ENCODE data around the gene ZNF74.
"Not testable (repeated sequence)": the region's sequence is repeated elsewhere in the genome, so short reads cannot be mapped to it uniquely, and the experiment has no call there.

ZNF74 gene

GRCh38 chr22:20376983-20377382 is 17.0 kb upstream of the ZNF74 start:
- DNase-seq, result not testable (repeated sequence)

DNA sequence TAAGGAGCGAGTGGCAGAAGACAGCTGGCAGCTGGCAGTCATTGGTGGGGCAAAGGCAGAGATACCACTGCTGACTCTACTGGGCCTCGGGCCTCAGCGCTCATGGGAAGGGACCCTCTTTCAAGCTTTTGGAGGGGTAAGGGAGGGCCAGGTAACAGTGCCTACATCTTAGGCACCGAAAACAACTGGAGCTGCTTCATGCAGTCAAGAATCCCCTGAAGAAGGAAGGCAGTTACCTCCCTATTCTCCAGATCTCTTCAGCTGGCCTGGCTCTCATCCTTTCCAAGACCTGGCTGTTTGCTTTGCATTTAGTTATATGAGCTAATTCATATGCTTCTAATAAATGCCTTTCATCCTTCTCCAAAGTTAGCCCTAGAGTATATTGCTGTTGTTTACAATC is 15.8 kb upstream of the ZNF74 start:
- DNase-seq, result no peak

GRCh38 chr22:20378684-20379083 is 15.3 kb upstream of the ZNF74 start:
- not testable (repeated sequence) for DNase-seq

DNA sequence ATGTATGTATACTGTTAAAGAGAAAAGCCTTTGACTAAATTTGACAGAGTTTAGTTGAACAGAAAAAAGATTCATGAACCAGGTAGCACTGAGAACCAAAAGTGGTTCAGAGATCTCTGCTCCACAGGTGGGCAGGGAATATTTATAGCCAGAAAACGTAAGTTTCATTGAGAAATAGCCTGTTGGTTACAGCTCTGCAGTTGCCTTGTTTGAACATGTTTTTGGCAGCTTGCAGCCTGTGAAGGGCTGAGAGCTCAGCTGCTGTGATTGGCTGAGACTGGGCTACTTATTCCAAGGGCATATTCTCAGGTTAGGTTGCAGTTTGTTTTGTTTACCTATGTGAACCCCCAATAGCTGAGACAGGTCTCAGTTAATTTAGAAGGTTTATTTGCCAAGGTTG is 13.5 kb upstream of the ZNF74 start:
- no peak for DNase-seq

DNA sequence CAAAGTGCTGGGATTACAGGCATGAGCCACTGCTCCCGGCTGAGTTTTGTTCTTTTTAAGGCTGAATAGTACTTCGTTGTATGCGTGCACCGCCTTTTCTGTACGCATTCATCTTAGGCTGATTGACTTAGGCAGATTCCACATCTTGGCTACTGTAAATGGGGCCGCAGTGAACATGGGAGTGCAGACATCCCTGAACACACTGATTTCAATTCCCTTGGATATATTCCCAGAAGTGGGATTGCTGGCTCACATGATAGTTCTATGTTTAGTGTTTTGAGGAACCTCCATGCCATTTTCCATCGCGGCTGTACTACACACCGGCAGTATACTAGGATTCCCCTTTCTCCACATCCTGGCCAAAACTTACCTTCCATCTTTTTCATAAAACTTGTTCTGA is 10.4 kb upstream of the ZNF74 start:
- DNase-seq, result no peak

DNA sequence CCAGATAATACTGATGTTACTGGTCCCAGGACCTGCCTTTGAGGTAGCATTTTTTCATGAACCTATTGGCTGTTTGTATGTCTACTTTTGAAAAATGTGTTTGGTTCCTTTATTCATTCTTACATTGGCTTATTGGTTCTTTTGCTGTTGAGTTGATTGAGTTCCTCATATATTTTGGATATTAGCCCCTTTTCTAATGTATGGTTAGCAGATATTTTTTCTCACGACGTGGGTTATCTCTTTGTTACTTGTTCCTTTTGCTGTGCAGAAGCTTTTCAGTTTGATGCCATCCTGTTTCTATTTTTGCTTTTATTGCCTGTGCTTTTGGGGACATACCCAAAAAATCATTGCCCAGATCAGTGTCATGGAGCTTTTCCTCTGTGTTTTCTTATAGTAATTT is 9.8 kb upstream of the ZNF74 start:
- no peak for DNase-seq

GRCh38 chr22:20384865-20385264 is 9.1 kb upstream of the ZNF74 start:
- no peak for DNase-seq

DNA sequence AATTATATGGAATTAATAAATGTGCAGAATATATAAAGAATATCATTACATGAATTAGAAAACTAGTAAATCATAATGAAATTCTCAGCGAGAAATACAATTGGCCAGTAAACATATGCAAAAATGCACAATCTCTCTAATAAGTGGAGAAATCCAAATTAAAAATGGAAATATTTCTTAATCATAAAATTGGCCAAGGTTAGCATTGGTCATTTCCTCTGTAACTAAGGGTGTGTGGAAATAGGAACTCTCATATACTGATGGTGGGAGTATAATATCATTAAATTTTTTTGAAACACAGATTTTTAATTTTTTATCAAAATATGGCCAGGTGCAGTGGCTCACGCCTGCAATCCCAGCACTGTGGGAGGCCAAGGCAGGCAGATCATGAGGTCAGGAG is 7.6 kb upstream of the ZNF74 start:
- DNase-seq, result no peak

DNA sequence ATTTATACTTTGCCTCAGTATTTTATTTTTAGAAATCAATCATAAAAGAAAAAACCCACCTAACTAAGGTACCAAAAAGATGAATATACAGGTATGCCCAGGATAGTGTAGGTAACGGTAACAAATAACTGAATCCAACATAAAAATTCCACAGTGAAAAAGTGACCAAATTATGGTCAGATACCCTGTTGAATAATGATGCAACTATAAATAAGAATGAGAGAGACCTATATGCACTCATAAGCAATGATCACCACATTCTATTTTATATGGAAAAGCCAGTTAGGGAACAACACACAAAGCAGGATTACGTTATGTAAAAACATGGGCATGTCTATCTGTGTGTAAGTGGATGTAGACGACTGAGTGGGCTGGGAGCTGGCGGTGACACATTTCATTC is 7.0 kb upstream of the ZNF74 start:
- DNase-seq, result no peak

- DNase-seq, result no peak
These were observed 5.8 kb upstream of the ZNF74 start for GRCh38 chr22:20388200-20388599.

GRCh38 chr22:20389288-20389687 is 4.7 kb upstream of the ZNF74 start:
- DNase-seq, result no peak

DNA sequence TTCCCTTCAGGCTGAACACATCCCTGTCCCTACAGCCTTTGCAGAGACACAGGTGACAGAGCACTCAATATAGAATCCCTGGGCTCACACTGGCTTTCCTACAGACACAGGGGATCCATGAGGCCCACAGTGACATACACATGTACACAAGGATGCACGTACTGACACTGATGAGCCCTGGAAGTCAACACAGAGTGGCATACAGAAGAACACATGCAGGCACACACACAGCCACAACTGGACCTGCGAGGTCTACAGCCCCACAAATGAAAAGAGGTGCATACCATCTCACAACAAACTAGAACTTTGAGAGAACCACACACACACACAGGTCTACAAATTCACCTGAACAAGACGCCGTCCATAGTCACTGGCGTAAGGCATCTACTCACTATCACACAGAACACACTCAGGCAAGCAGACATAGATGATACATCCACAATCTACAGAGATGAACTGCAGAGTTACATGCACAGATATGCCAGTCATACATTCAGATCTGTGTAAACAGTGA is 3.5 kb upstream of the ZNF74 start:
- DNase-seq, result no peak

- no peak for DNase-seq
These were observed 2.7 kb upstream of the ZNF74 start for GRCh38 chr22:20391222-20391621.

- not testable (repeated sequence) for DNase-seq
These were observed 1.5 kb upstream of the ZNF74 start for GRCh38 chr22:20392365-20392881.

GRCh38 chr22:20392983-20393704 is 807 bp upstream of the ZNF74 start:
- no peak for DNase-seq

DNA sequence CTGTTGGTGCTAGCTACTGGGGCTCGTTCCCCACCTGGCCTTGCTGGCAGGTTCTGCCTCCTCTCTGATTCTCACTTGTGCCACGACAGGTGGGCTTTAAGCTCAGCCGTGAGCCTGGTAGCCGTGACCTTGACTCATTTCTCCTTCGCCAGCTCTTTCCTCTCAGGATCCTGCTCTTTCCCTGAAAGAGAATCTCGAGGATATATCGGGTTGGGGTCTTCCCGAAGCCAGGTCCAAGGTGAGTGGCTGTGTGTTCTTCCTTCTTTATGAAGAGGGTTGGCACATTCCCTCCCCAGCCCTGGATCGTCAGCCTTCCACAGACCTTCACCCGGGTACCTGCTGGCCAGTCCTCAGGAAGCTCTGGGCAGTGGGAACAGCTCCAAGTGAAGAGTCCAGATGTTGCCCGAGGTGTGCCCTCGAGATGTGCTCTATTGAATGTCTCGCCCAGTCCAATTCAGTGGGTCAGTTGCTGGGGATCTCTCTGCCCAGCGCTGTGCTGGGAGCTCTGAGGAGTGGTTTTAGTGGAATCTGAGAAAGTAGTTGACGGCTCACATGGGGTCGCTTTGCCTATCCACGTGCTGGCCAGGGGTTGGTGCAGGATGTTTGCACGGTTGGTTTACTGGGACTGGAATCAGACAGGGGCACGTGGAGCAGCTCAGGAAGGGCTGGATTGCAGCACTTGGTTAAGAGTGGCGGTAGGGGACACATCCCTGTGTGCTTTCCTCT is 1.4 kb downstream of the ZNF74 start:
- DNase-seq, result no peak

- no peak for DNase-seq
These were observed 1.9 kb downstream of the ZNF74 start for GRCh38 chr22:20395907-20396287.

DNA sequence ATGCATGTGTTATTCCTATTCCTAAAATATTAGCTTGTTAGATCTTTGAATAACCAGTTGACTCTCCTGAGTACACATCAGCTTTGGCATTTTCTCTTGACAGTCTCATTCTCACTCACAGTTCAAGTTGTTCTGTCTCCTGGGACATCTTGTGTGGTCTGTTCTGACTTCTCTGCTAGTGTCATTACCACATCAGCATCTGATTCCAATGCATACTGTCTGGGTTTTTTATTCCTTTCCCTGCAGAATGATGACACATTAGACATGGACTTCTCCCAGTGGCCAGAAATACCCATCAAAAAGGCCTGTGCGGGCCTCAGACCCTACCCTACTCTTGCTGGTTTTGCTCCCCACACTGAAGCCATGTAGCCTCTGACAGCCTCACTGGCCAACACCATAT is 2.7 kb downstream of the ZNF74 start:
- DNase-seq, result no peak

- no peak for DNase-seq
These were observed 3.5 kb downstream of the ZNF74 start for GRCh38 chr22:20397498-20397897.

DNA sequence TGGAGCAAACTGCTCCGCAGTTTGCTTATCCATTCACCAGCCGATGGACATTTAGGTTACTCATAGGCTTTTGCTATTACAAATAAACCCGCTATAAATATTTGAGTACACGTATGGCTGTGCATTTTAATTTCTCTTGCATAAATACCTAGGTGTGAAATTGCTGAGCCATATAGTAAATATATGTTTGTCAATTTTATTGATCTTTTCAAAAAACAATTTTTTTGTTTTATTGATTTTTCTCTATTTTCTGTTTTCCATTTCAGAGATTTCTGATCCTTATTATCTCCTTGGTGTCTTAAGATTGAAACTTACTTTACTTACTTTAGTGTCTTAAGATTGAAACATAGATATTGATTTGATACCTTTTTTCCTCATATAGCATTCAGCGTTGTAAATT is 4.5 kb downstream of the ZNF74 start:
- DNase-seq, result no peak

DNA sequence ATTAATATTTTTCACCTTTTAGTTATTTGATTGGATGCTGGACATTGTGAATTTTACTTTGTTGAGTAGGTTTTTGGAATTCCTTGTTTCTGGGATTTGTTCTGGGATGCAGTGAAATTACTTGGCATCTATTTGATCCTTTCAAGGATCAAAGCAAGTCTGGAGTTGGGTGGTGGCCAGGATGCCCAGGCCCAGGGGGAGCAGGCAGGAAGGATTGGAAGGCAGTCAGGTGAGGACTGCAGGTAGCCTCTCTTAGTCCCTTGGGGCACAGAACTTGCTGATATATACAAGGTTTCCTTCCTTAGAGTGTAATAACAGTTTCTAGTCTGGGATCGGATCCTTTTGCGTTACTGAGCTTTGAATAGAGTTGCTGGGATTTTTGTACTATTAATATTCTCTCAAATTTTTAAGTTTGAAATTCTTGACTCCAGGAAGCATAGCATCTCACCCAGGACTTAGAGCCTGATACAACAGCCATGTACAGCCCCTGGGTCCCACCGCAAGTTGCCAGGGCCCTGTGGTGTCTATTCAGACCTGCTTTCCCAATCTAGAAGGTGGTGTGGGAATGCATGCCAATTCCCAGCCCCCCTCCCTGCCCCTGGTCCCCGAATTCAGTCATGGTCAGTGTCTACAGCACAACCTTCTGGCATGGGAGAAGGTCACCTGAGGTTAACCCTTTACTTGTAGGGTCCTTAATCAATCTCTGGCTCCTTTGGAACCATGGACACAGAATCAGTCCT is 6.1 kb downstream of the ZNF74 start:
- no peak for DNase-seq

DNA sequence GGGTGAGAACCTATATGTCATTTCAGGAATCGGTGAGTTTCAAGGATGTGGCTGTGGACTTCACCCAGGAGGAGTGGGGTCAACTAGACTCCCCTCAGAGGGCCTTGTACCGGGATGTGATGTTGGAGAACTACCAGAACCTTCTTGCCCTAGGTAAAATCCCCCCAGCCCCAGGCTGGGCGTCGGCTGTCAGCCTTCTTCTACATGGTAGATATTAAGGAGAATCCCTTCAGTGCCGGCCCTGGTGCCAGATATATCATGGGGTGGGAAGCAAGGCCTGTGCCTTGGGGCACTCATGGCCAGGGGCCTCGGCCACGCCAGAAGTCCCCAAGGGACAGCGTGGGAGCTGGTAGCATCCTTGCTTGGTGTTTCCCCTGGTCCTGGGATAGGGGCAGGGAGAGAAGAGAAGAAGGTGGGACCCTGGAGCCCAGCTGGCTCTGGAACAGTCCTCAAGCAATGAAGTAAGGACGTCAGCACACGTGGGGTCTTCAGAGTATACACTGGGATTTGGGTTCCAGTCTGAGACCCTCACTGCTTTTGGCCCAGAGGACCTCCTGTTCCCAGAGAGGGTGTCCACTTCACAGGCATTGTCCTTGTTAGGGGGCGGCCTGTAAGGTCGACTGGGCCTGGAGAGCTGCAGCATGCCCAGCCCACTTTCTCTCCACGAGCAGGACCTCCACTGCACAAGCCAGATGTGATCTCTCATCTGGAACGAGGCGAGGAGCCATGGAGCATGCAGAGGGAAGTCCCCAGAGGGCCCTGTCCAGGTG is 6.8 kb downstream of the ZNF74 start:
- no peak for DNase-seq

All from T1000 (cell line).